GM23338 (cell line): ENCODE results near the gene ITGAL.

Source experiments
- CREB1 ChIP-seq: fragments of 250-450 bp; sonication (Bioruptor Pico); IDR thresholded peaks from 2 replicates; pipeline ENCODE4 v1.5.0; 2020; ENCODE audit warnings: low read depth, mild to moderate bottlenecking, moderate library complexity
- CTCF ChIP-seq, 2 experiments: fragments of 200-600 bp in 1 of 2; sonication (generic) in 1 of 2; conservative IDR thresholded peaks; 2 replicates each; pipeline versions ENCODE4 v1.5.1 to v1.6.1; 2016 to 2017; ENCODE audit warnings: antibody characterized with exemption in 2 of 2, low read depth in 2 of 2, mild to moderate bottlenecking in 2 of 2, moderate library complexity in 1 of 2
- EZH2 ChIP-seq: fragments of 200-600 bp; sonication (generic); IDR thresholded peaks from one replicate; pipeline ENCODE4 v1.8.0; 2017; ENCODE audit warnings: antibody characterized with exemption, mild to moderate bottlenecking, low read depth; ENCODE audit not compliant: unreplicated experiment
- REST ChIP-seq: IDR thresholded peaks from one replicate; pipeline ENCODE4 v1.6.1; 2018; ENCODE audit warnings: antibody characterized with exemption; ENCODE audit not compliant: unreplicated experiment
- ZNF331 ChIP-seq: fragments of 250-450 bp; sonication (Bioruptor Pico); IDR thresholded peaks from 2 replicates; pipeline ENCODE4 v1.5.0; 2020; ENCODE audit warnings: low read depth, mild to moderate bottlenecking, moderate library complexity

DNA sequence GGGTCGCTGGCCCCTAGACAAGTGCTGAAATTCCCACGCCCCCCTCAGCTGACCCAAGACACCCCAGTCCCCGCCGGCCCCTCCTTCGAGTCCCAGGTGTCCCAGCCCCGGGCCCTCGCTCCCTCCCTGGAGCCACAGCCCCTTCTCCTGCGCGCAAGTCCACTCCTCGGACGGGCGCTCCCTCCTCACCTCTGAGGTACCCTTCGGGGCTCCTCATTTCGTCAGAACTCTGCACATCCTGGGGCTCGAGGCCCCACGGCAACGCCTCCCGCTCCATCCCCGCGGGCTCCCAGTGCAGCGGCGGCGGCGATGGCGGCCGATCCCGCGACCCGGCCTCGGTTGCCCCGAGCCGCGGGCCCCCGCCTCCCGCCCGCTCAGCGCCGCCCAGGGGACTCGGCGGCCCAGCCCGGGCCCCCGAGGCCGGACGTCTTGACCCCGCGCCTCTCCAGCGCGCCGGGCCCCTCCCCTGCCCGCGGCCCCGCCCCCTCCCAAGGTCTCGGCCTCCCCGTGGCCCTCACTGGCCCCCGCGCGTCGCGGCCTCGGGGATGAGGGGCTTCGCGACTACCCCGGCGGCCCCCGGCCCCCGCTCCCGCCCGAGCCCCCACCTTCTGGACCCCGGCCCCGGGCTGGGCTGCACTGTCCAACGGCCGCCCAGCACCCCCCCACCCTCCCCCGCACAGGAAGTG, 53.7 kb downstream of the ITGAL start, which contains the start of gene ZNF768:
- TF ChIP-seq CTCF (conservative IDR thresholded peaks at IDR 0.05; ENCODE audit: low read depth in 2 of 2) (no peak), REST (peak; percentile 74), EZH2 (no peak), ZNF331 (no peak), CREB1 (no peak)
